ENCODE results near the gene TEAD4.

The TEAD4 gene

DNA sequence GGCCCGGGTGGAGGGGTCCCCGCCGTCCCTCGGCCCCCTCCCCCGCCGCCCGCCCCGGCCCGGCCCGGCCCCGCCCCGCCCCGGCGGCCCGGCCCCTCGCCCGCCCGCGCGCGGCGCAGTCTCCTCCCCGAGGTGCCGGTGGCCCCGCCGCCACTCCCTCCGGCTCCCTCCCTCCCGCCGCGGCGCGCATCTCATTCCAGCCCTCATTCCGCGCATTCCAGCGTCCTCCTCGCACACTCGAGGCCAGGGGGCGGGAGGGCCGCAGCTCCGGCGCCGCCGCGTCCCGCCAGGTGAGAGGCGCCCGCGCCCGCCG is at the start of gene TEAD4:
Gene TEAD4 (plus strand): TSS at position 206 of the 313 bp plus-strand sequence.
- no peak for DNase-seq

DNA sequence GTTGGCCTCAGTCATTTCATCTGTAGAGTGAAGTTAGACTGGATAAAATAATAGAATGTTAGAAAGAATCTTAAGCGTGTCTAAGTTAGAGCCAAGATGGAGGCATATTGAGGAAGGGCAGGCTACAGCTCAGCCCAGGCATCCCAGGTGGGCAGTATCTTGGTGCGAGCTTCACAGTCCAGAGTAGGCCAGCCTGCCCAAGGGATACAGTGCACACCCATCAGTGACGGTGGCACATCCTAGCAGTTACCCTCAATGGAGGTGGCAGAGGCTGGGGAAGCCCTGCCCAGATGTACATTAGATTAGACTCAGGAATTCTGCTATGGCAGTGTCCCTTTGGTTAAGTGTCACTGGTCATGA is 47.0 kb upstream of the TEAD4 start:
- DNase-seq: no peak

DNA sequence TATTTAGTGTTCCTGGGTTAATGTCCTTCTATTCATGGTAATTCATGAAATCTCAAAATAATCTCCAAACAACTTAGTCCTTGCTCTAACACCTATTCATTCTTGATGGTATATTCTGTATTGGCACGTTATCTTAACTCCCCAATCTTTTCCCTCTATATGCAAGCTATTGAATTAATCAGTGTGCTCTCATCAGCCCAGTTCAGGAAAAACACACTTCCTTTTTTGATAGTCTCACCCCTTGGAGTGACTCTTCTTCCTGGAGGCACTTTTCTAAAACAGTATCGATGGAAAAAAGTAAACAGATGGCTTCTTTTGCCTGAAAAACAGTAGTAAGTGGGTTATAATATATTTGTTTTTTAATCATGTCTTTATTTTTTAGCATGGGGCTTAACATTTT is 39.9 kb upstream of the TEAD4 start:
- no peak for DNase-seq

- no peak for DNase-seq
Observed at GRCh38 chr12:2922329-2922728, 36.9 kb upstream of the TEAD4 start.

DNA sequence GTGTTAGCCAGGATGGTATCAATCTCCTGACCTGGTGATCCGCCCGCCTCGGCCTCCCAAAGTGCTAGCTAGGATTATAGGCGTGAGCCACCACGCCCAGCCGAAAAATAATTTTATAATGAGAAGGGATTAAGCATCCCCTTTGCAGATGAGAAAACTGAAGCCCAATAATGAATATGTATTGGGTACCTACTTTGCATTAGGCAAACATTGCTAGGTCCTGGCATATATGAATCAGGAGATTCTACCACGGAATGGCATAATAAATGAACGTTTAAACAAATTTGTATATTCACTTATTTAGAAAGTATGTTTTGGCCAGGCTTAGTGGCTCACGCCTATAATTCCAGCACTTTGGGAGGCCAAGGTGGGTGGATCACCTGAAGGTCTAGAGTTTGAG is 36.1 kb upstream of the TEAD4 start:
- DNase-seq: no peak

- DNase-seq: no peak
Observed at GRCh38 chr12:2924019-2924418, 35.2 kb upstream of the TEAD4 start.

GRCh38 chr12:2925322-2925995 is 33.7 kb upstream of the TEAD4 start:
- no peak for DNase-seq

DNA sequence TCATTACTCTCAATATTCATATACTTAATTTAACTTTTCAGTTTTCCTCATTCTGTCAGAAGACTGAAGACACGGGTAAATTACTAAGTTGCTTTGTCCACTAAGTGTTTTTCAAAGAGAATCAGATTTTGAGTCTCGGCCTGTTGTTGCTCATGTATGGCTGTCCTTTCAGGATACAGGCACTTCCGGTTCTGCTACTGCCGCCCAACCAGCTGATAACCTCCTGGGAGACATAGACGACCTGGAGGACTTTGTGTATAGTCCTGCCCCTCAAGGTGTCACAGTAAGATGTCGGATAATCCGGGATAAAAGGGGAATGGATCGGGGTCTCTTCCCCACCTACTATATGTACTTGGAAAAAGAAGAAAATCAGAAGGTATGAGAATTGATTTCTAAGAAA is 28.3 kb upstream of the TEAD4 start:
- DNase-seq: no peak

- no peak for DNase-seq
Observed at GRCh38 chr12:2933586-2933985, 25.6 kb upstream of the TEAD4 start.

- DNase-seq: no peak
Observed at GRCh38 chr12:2934371-2934770, 24.8 kb upstream of the TEAD4 start.

DNA sequence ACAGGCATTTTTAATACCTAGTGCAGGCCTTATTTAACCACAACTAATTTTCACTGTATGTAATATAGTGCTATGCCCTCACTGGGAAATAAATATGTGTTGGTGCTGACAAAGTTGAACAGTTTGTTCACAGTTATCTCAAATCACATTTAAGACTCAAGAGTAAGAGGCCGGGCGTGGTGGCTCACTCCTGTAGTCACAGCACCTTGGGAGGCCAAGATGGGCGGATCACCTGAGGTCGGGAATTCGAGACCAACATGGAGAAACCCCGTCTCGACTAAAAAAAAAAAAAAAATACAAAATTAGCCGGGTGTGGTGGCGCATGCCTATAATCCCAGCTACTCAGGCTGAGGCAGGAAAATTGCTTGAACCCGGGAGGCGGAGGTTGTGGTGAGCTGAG is 22.9 kb upstream of the TEAD4 start:
- no peak for DNase-seq

DNA sequence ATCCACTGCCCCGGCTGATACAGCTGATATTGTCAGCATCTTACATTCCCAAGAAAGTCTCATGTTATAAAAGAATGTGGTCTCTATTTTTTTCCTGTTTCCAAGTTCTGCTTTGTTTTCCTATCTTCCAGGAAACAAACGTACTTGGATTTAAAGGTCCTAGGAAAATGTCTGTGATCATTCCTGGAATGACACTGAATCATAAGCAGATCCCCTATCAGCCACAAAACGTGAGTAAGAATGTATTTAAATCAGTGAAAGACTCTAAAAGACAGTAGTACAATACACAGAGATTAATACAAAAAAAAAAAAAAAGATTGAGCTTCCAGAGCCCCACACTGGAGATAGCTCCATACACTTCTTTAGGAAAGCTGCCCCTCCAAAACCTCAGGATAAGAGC is 21.7 kb upstream of the TEAD4 start:
- DNase-seq: no peak

DNA sequence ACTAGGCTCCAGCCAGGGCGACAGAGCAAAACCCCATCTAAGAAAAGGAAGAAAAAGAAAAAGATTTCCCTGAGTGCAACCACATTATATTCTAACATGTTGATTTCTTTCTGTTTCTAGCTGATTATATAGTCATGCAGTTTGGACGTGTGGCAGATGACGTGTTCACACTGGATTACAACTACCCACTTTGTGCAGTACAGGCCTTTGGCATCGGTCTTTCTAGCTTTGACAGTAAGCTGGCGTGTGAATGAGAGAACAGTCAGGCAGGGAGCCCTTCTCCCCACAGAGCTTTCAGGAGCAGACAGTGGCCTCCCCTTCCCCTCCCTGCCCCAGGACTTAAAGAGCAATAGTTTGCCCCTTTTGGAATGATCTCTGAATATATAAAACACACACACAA is 20.0 kb upstream of the TEAD4 start:
- DNase-seq: no peak

DNA sequence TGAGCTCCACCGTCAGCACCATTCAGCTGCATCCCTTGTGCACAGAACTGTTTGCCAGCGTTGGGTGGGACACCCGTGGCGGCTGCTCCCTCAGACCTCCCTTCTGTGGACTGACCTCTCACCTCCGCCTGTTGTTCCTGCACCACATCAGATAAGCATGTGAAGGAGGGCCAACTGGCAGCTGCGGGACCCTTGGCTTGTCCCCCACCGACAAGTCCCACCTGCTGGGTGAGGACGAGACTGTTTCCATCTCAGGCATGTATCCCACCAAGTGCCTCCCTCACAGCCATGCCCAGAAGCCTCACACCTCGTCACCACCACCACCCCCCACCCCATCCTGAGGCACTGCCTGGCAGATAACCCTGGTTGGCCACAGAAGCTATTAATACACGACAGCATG is 18.6 kb upstream of the TEAD4 start:
- DNase-seq: no peak

DNA sequence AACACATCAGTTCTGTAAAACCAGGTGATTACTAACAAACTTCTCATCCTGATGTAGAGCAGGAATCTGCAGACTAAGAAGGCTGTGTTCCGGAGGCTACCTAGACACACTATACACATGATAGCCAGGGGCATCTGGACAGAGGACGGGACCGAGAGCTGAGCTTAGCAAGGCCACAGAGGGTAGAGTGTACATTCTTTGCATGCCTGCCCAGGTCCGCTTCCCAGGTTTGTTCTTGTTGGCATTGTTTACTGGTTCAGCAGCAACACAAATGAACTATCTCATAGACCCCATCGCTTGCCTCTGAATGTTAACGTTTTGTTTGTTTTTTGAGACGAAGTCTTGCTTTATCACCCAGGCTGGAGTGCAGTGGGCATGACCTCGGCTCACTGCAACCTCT is 17.7 kb upstream of the TEAD4 start:
- DNase-seq: no peak

DNA sequence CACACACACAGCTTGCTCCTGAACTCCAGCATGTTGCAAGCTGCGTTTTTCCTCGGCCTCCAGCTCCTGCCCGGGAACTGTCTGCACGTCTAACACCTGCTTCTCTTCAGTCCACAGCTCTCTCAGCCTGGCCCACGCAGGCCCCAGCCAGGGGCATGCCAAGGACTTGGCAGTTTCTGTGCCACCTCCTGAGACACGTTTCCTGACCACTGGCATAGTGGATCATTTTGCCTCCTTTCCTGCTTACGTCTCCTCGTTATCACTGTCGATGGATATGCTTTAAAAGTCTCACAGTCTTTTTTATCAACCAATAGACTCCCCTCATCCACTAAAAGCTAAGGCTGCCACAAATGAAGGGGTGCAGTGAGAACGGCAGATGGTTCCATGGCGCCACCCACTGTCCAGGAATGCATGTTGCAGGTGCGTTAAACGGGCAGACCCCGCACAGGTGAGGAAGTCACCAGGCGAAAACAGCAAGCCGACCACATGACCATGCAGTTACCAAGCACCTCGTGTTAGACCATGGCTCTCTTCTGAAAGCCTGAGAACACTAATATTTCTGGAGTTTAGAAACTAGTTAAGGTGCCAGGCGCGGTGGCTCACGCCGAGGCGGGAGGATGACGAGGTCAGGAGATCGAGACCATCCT is 14.7 kb upstream of the TEAD4 start:
- DNase-seq: peak; percentile 37 to 45

- no peak for DNase-seq
Observed at GRCh38 chr12:2949411-2949810, 9.8 kb upstream of the TEAD4 start.

DNA sequence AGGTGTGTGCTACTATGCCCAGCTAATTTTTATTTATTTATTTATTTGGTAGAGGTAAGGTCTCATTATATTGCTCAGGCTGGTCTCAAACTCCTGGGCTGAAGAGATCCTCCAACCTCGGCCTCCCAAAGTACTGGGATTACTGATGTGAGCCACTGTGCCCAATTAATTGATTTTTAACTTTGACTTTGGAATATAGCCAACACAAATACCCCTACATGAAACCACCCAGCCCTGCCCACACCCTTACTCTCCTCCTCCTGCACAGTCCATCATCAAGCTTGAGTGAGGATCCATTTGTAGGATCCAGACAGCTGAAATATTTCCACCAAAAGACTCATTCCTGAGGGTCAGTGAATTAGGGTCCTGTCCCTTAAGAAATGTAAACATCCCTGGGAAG is 3.3 kb upstream of the TEAD4 start:
- no peak for DNase-seq

DNA sequence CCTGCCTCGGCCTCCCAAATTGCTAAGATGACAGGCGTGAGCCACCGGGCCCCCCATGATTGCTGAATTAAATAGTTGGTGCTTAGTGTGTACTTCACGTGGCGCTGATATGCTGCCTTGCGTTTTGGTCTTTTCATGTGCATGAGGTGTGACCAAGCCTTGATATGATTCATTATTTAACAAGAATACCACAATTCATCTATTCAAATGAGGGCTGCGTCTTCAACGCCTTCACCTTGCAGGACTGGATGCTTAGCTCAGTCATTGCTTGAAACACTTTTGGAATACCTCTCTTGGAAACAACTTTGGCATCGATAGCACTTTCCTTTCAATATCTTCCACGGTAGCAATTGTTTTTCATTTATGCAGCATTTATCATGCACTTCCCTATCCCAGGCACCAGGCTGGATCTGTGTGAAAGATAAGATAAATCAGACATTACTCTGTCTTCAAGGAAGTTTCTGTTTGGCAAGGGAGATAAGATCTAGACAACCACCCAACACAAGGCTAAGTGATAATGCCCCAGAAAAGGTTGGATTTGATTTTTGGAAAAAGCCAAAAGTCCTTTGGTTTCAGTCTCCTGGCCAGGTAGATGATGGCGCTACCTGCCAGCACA is 1.3 kb upstream of the TEAD4 start:
- no peak for DNase-seq

- DNase-seq: no peak
Observed at GRCh38 chr12:2958432-2959191, 585 bp upstream of the TEAD4 start.

- no peak for DNase-seq
Observed at GRCh38 chr12:2959505-2960389, 550 bp downstream of the TEAD4 start.

DNA sequence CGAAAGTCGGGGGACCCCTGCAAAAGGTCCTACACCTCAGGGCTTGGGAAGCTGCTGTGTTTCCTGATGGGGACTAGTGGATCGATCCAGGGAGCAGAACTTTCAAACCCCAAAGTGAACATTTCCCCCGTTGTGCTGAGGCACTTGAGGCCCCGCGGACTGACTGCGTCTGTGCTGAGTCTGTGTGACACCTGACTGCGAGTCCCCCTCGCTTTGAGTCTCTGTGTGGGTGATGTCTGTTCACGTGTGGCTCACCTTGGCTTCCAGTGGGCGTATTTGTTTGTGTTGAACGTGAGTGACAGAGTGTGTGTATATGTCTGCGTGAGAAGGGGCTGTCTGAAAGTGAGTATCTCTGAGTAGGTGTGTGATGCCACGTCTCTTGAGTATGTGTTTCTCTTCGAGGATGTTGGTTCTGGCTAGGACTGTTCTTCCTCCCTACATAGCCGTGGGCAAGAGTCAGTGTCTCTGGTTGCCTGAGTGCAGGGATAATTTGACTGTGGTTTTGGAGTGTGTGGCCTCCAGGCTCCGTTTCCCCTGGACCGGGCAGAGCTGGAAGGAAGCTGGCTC is 1.3 kb downstream of the TEAD4 start:
- DNase-seq: no peak
